LNCAP (cell line): Measurements from ENCODE around the gene LRP1B.

Source experiments
- CTCF ChIP-seq: fragments of 450-650 bp; IDR thresholded peaks from 2 replicates; pipeline ENCODE4 v1.5.1; 2017; ENCODE audit warnings: mild to moderate bottlenecking

The LRP1B gene

GRCh38 chr2:142082368-142082767 is 48.4 kb downstream of the LRP1B start:
- no peak for TF ChIP-seq CTCF

- no peak for TF ChIP-seq CTCF
These were observed 54.5 kb downstream of the LRP1B start for GRCh38 chr2:142076317-142076716.

GRCh38 chr2:142075826-142076225 is 55.0 kb downstream of the LRP1B start:
- TF ChIP-seq CTCF = no peak

- no peak for TF ChIP-seq CTCF
These were observed 61.4 kb downstream of the LRP1B start for GRCh38 chr2:142069251-142069888.

- TF ChIP-seq CTCF = no peak
These were observed 65.1 kb downstream of the LRP1B start for GRCh38 chr2:142065700-142066099.

- TF ChIP-seq CTCF = no peak
These were observed 65.7 kb downstream of the LRP1B start for GRCh38 chr2:142065156-142065555.

GRCh38 chr2:142061733-142062132 is 69.1 kb downstream of the LRP1B start:
- no peak for TF ChIP-seq CTCF

- TF ChIP-seq CTCF = no peak
These were observed 72.7 kb downstream of the LRP1B start for GRCh38 chr2:142058149-142058548.
